Keratinocyte (primary cell): Measurements from ENCODE around the gene CDH12. TPM values are rescaled to one million over a fixed set of nuclear protein-coding genes. Genes with fewer than 3 reads are reported as not detected.

ENCODE experiments used
- DNase-seq: peaks from one replicate; pipeline ENCODE4 v3.0.0-alpha.2; 2011; ENCODE audit warnings: low read depth, missing footprints, low spot score
- FAIRE-seq: peaks from 2 replicates; lab custom pipeline; 2011; peaks lifted over from hg19 to GRCh38; lab: Jason Lieb, UNC
- H2AFZ ChIP-seq: 2 replicates; pipeline ENCODE4 v1.6.0; 2012; ENCODE audit warnings: low read length, control low read depth, inconsistent platforms; ENCODE audit not compliant: control insufficient read depth
- H3K27ac ChIP-seq: 2 replicates; pipeline ENCODE4 v1.5.1; 2011; ENCODE audit warnings: low read length; ENCODE audit not compliant: control insufficient read depth, insufficient read depth
- H3K27me3 ChIP-seq: 3 replicates; pipeline ENCODE4 v1.6.0; 2011; ENCODE audit warnings: low read length; ENCODE audit not compliant: control insufficient read depth, insufficient read depth; ENCODE audit errors: extremely low read depth
- H3K36me3 ChIP-seq, 2 experiments: 2 replicates in 1 of 2; 3 replicates in 1 of 2; pipeline ENCODE4 v1.5.1; 2011; ENCODE audit warnings: low read length in 2 of 2, mild to moderate bottlenecking in 1 of 2; ENCODE audit not compliant: control insufficient read depth in 2 of 2, insufficient read depth in 2 of 2; ENCODE audit errors: extremely low read depth in 1 of 2
- H3K4me1 ChIP-seq: 3 replicates; pipeline ENCODE4 v1.5.1; 2011; ENCODE audit warnings: low read length; ENCODE audit not compliant: control insufficient read depth, insufficient read depth; ENCODE audit errors: extremely low read depth
- H3K4me2 ChIP-seq: 3 replicates; pipeline ENCODE4 v1.6.0; 2011; ENCODE audit warnings: low read depth, low read length; ENCODE audit not compliant: control insufficient read depth, insufficient read depth; ENCODE audit errors: extremely low read depth
- H3K4me3 ChIP-seq, 3 experiments: fragments of 200-600 bp in 1 of 3; sonication (generic) in 1 of 3; 2 replicates in 2 of 3; 3 replicates in 1 of 3; pipeline ENCODE4 v1.5.1; 2011 to 2016; ENCODE audit warnings: low read length in 3 of 3, mild to moderate bottlenecking in 3 of 3, control low read depth in 2 of 3, inconsistent platforms in 1 of 3, low read depth in 1 of 3, mixed read lengths in 1 of 3, mixed run types in 1 of 3, moderate library complexity in 1 of 3; ENCODE audit not compliant: control insufficient read depth in 2 of 3, insufficient read depth in 2 of 3; ENCODE audit errors: extremely low read depth in 1 of 3
- H3K79me2 ChIP-seq: 2 replicates; pipeline ENCODE4 v1.6.0; 2012; ENCODE audit warnings: low read length; ENCODE audit not compliant: control insufficient read depth, insufficient read depth
- H3K9ac ChIP-seq: 3 replicates; pipeline ENCODE4 v1.6.0; 2011; ENCODE audit warnings: low read length; ENCODE audit not compliant: control insufficient read depth, insufficient read depth; ENCODE audit errors: extremely low read depth
- H3K9me1 ChIP-seq: 3 replicates; pipeline ENCODE4 v1.6.0; 2011; ENCODE audit warnings: low read length; ENCODE audit not compliant: control insufficient read depth, insufficient read depth; ENCODE audit errors: extremely low read depth
- H3K9me3 ChIP-seq: 2 replicates; pipeline ENCODE4 v1.5.1; 2012; ENCODE audit warnings: low read depth, low read length; ENCODE audit not compliant: control insufficient read depth
- H4K20me1 ChIP-seq: 3 replicates; pipeline ENCODE4 v1.6.0; 2011; ENCODE audit warnings: low read length; ENCODE audit not compliant: control insufficient read depth, insufficient read depth; ENCODE audit errors: extremely low read depth
- CTCF ChIP-seq, 3 experiments: IDR thresholded peaks in 1 of 3; conservative IDR thresholded peaks in 1 of 3; optimal IDR thresholded peaks in 1 of 3; 2 replicates in 2 of 3; 3 replicates in 1 of 3; pipeline versions ENCODE3 to v1.5.1; 2011; ENCODE audit warnings: low read length in 3 of 3, mild to moderate bottlenecking in 3 of 3, moderate library complexity in 2 of 3, control low read depth in 1 of 3, inconsistent platforms in 1 of 3; ENCODE audit not compliant: insufficient read depth in 2 of 3; ENCODE audit errors: extremely low read depth in 1 of 3
- EZH2 ChIP-seq: IDR thresholded peaks from one replicate; pipeline ENCODE4 v1.6.1; 2012; ENCODE audit warnings: inconsistent platforms, mild to moderate bottlenecking, low read length, moderate library complexity
- dilution Hi-C: fragments of 300-500 bp; cut with MboI; formaldehyde crosslinking; loops from one replicate; pipeline ENCODE4 v1.7.0; 2020; ENCODE audit warnings: low sequenced_read_pairs; ENCODE audit not compliant: extremely low pct_ligation_motif_present
- polyA plus RNA-seq, 5 experiments: library from polyadenylated mRNA; depleted of rRNA in 3 of 5; stranded (reverse) in 3 of 5; stranded (forward) in 1 of 5; unstranded in 1 of 5; fragments of >200 nt; gene quantifications; 1 replicate in 1 of 5; 2 replicates in 3 of 5; 3 replicates in 1 of 5; pipeline versions ENCODE4 v1.2.1 to v1.2.3, GENCODE V29; 2011 to 2012; ENCODE audit warnings: missing spikeins in 2 of 5, low read depth in 1 of 5, low replicate concordance in 1 of 5

CDH12 gene
- polyA plus RNA-seq, 1 donor (not counting 4 experiments of a cell fraction or from before 2014, with no cell fraction given), result not detected

- Histone ChIP-seq H3K27ac (no peak overlapping the region), H2AFZ (no peak overlapping the region), H4K20me1 (no peaks in the 10 kb centered on the region), H3K9me3 (no peaks in the 10 kb centered on the region), H3K4me3 (no peak overlapping the region), H3K4me1 (no peaks in the 10 kb centered on the region), H3K27me3 (no peaks in the 10 kb centered on the region), H3K9me1 (no peaks in the 10 kb centered on the region), H3K4me2 (no peak overlapping the region), H3K36me3 (no peaks in the 10 kb centered on the region), H3K79me2 (no peaks in the 10 kb centered on the region), H3K9ac (no peak overlapping the region)
- no peak for TF ChIP-seq EZH2
- FAIRE-seq (no peak), DNase-seq (no peak)
- dilution Hi-C loops, result no loop called here
Measured at GRCh38 chr5:21918451-21918850, 934.7 kb downstream of the CDH12 start.

- H3K9me3 ChIP-seq, result no peaks in the 10 kb centered on the region
- H3K27ac ChIP-seq, result no peak overlapping the region
- H3K9me1 ChIP-seq, result no peaks in the 10 kb centered on the region
- H3K4me1 ChIP-seq, result no peaks in the 10 kb centered on the region
- FAIRE-seq (no peak), DNase-seq (no peak)
- no peaks in the 10 kb centered on the region for H3K79me2 ChIP-seq
- H3K36me3 ChIP-seq, result no peaks in the 10 kb centered on the region
- no peak overlapping the region for H3K4me3 ChIP-seq
- dilution Hi-C loops, result no loop called here
- H3K27me3 ChIP-seq, result no peaks in the 10 kb centered on the region
- H2AFZ ChIP-seq, result no peak overlapping the region
- TF ChIP-seq CTCF (optimal IDR thresholded peaks at IDR 0.05 in 1 of 3, IDR thresholded peaks at IDR 0.05 in 1 of 3, conservative IDR thresholded peaks at IDR 0.05 in 1 of 3; ENCODE audit: extremely low read depth in 1 of 3, insufficient read depth in 2 of 3, low read length in 3 of 3), result no peak
- TF ChIP-seq EZH2, result no peak
- no peaks in the 10 kb centered on the region for H4K20me1 ChIP-seq
- H3K4me2 ChIP-seq, result no peak overlapping the region
- H3K9ac ChIP-seq, result no peak overlapping the region
Measured at GRCh38 chr5:21910731-21911130, 942.4 kb downstream of the CDH12 start.

GRCh38 chr5:21895766-21896350 is 957.3 kb downstream of the CDH12 start:
- Histone ChIP-seq H3K4me2 (no peak overlapping the region), H3K4me1 (no peaks in the 10 kb centered on the region), H3K4me3 (no peak overlapping the region), H3K9me1 (no peaks in the 10 kb centered on the region), H4K20me1 (no peaks in the 10 kb centered on the region), H3K27ac (no peak overlapping the region), H2AFZ (no peak overlapping the region), H3K36me3 (no peaks in the 10 kb centered on the region), H3K9ac (no peak overlapping the region), H3K79me2 (no peaks in the 10 kb centered on the region), H3K9me3 (no peaks in the 10 kb centered on the region), H3K27me3 (no peaks in the 10 kb centered on the region)
- dilution Hi-C loops, result no loop called here
- DNase-seq (no peak), FAIRE-seq (no peak)
- no peak for TF ChIP-seq CTCF (optimal IDR thresholded peaks at IDR 0.05 in 1 of 3, IDR thresholded peaks at IDR 0.05 in 1 of 3, conservative IDR thresholded peaks at IDR 0.05 in 1 of 3; ENCODE audit: extremely low read depth in 1 of 3, insufficient read depth in 2 of 3, low read length in 3 of 3)
- TF ChIP-seq EZH2, result no peak
